Stimulated activated CD8-positive, alpha-beta memory T cell treated with anti-CD3 and anti-CD28 coated beads, Interleukin-7, amount 100 ng/mL, for 48 hours (primary cell): ENCODE data around the gene CAMSAP1.

Experiments used
- DNase-seq, 2 donors: peaks; one replicate each; pipeline ENCODE4 v3.0.0-alpha.2; 2020; ENCODE audit warnings: low read depth in 1 of 2; ENCODE audit errors: extremely low read depth in 1 of 2

Gene CAMSAP1

DNA sequence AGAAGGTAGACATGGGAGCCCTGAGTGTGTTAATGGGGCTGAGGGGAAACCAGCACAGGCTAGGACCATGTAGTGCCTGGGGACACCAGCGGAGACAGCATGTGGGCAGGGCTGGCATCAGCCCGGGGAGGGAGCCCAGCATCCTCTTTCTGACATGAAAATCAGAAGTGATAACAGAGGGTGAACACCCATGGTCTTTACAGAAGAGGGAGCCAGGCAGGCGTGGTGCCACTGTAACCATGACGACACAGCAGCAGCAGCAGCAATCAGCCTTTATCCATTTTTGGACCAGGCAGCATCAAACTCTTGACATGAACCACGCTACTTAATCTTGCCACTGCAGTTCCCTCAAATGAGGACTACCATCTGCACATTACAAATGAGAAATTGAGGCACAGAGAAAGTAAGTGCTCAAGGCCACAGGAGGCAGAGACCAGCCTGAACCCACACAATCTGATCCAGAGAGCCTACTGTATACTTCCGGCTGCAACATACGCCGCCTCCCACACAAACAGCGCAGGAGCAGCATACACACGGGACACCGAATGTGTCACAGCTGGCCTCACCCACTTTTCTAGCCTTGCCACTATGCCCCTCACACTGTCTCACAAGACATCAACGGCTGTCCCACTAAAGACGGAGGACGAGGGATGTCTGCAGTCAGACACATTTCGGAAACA lies 23.8 kb downstream of the CAMSAP1 start:
- DNase-seq, result no peak

DNA sequence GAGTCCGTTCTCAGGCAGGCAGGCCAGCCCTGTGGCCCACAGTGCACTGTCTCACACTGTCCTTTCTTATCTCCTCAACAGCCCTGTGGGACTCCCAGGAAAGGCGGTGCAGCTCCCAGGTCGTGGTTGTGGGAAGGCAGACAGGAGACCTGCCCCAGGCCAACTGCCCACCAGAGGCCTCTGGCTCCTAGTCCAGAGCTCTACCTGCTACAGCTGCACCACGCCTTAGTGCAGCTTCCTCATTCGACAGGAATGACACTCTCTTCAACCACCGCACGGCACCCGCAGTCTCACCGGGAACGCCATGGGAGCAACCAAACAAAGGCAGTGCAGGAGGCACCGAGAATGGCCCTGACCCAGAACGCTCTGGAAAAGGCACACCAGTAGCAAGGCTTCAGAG lies 25.3 kb downstream of the CAMSAP1 start:
- DNase-seq, result no peak

- DNase-seq, result no peak
These were observed 26.9 kb downstream of the CAMSAP1 start for GRCh38 chr9:135880438-135880837.

DNA sequence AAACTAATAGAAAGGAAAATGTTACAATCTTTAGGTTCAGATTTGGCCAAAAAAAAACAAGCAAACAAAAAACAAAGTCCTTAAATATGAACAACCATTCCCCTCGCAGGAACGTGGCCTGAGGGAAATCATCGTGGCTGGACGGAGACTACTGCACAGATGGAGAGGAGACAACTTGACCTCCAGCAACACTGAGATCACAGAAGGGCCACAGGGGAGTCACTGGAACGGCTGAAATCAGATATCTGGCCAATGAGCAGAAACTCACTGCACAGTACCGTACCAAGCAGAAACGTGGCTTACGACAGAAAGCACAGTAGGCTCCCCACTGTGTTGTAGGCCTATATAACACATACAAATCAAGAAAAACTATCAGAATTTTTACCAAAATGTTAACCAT lies 27.7 kb downstream of the CAMSAP1 start:
- DNase-seq, result no peak

DNA sequence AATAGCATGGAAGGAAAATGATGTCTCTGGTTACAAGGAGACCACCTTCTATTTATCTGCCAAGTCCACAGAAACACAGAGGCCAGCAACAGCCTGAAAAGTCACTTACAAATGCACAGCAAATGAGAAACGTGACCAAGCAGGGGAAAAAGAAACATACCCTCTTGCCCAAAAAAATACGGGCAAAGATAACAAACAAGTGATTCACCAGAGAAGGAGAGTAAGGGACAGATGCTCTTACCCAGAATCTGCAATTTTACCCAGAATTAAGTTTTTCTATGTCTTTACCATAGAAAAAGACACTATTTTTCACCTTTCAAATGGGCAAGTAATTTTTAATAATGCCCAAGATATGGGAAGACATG lies 28.1 kb downstream of the CAMSAP1 start:
- DNase-seq, result no peak

GRCh38 chr9:135878528-135879236 lies 28.7 kb downstream of the CAMSAP1 start:
- DNase-seq, result no peak

DNA sequence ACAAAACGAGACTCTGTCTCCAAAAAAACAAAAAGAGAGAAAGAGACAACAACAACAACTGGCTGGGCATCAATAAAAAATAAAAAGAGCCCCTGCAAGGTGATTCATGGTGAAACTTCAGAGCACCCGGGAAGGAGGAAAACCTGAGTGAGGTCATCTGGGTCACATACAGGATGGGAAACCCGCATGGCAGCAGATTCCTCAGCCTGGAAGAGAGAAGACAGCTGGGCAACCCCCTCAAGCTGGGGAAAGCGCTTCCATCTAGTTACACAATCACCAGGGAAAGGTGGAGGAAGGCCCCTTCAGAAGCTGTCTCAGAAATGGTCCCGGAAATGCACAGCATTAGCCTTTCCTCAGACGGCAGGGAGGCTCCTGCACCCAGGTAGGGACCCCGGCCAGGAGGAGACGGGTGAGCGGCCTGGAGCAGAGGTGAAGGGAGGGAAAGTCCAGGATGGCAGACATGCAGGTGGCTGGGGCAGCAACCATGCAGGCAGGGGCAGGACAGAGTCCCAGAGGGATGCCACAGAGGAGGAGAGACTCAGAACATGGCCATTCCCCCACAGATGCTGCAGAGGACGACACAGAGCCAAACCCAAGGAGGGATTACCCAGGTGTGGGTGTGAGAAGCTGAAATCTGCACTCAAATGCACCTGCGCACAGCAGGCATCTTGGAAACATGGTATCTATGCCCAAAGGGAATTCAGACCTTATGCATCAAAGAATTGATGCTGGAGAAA lies 29.4 kb downstream of the CAMSAP1 start:
- no peak for DNase-seq

- DNase-seq, result no peak
These were observed 30.4 kb downstream of the CAMSAP1 start for GRCh38 chr9:135876936-135877335.

- no peak for DNase-seq
These were observed 32.5 kb downstream of the CAMSAP1 start for GRCh38 chr9:135874859-135875258.

GRCh38 chr9:135869909-135870308 lies 37.4 kb downstream of the CAMSAP1 start:
- DNase-seq, result no peak

GRCh38 chr9:135865531-135865930 lies 41.8 kb downstream of the CAMSAP1 start:
- DNase-seq, result no peak

DNA sequence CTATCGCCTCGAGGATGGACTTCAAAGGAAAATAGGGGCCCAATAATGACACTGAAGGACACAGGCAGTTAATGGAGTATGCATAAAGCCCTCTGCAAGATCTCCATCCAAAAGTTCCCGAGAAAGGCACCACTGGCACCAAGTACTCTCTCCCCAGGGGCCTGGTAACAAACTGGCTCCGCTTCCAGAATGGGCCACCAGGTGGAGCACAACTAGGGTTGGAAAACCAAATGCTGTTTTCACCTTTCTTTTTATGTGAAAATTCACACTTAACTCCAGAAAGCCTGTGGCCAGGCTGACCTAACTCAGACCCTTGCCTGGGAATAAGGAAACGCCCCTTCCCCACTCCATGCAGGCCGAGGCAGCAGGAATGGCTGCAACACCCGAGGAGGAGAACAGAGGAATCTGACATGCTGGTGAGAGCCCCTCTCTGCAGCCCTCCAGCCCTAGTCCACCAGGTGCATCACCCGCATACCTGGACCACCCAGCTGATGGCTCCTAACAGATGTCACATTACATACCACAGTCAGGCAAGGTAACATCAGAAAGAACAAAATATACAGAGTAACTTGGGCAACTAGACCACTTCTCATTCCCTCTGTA lies 42.8 kb downstream of the CAMSAP1 start:
- peak; percentile 9 to 35 for DNase-seq

DNA sequence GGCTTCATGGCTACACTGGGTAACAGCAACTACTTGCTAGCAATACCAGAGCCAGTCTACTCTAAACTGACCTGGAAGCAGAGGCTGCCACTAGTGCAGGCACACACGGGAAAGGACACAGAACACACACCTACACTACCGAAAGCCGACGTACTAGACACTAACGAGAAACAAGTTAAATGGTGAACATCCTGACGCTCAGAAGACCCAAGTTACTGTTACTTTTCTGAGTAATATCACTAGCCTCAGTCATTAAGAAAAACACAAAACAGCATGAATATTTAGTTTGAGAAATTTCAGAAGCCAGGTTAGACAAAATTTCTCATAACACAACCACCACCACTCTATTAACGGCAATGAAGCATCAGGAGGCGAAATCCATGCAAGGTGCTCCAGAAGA lies 44.5 kb downstream of the CAMSAP1 start:
- DNase-seq, result no peak

GRCh38 chr9:135858491-135859185 lies 48.7 kb downstream of the CAMSAP1 start:
- no peak for DNase-seq

DNA sequence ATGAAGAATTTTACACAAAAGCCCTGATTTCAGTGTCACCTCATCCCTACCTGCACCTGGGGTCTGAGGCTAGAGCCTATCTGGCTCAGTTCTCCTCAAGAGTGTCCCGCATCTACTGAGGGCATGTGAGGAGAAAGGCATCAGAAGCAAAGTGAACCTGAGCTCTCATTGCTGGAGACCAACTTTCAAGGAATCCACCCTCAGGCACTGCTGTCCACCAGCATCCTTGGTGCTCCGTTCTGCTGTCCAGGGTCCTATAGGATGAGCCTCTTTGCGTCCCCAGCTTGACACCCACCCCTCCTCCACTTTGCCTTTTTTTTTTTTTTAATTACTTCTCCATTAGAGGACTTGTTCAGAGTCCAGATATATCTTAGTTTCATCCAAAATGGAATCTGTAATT lies 49.5 kb downstream of the CAMSAP1 start:
- DNase-seq, result no peak

DNA sequence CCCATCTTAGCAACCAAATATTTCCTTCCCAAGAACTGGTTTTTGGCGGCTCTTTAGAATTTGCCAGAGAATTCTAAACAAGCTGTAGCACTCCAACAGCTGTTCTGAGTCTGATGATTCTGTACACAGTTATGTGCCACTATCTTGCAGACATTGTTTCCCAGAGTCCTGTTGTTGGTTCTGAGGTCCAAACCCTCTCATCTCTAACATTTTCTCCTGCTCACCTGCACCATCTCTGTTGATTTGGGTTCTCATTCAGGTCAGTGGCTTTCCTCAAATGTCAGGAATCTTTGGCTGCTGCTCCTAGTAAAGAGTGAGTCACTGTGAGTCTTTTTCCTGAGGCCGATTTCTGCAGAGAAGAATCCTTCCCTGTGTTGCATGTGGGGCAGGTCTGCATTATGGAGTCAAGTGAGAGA lies 50.0 kb downstream of the CAMSAP1 start:
- DNase-seq, result no peak

DNA sequence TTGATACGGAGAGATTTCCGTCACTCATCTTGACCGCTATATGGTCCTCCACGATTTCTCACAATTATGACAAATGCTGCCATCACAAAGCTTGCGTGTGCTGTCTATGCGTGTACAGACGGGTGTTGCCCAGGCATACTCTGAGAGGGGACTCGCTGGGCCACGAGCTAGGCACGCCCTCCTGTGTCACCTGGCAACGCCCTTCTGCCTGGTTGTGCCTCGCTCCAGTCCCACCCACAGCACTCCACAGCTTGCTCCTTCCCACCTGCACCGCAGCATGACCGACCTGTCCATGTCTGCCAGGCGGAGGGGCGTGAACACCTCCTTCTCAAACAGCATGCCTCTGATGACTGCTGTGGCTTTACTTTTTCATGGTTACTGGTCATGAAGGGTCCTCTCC lies 55.6 kb downstream of the CAMSAP1 start:
- DNase-seq, result no peak

DNA sequence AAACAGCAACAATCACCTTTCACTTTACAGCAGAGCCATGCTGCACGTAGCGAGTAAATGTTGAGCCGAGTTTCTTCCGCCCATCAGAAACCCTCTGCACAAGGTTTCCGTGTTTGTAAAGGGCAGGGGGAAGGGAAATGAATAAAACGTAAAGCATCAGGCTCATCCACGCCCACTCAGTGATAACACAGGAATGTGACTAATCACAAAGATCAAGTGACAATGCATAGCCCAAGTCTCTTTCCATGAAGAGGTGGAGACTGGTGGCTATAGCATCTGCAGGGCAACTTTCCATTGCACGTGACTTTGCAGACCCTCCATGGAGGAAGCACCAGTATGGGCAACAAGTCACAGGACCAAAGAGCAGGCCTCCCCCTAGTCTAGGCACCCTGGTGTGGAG lies 56.6 kb downstream of the CAMSAP1 start:
- no peak for DNase-seq

- no peak for DNase-seq
These were observed 58.2 kb downstream of the CAMSAP1 start for GRCh38 chr9:135849181-135849580.

GRCh38 chr9:135848341-135849047 lies 58.9 kb downstream of the CAMSAP1 start:
- no peak for DNase-seq
